GM21723 (cell line): Measurements from ENCODE around the gene PSMB7.
A peak's percentile ranks its signal among the peaks of the same experiment; 100 is the strongest.

ENCODE experiments used
- ATAC-seq: cut with Tn5 transposase; IDR thresholded peaks from one replicate; pipeline ENCODE4 v1.9.1; 2021; ENCODE audit warnings: mild to moderate bottlenecking, moderate library complexity; ENCODE audit not compliant: unreplicated experiment

The PSMB7 gene

DNA sequence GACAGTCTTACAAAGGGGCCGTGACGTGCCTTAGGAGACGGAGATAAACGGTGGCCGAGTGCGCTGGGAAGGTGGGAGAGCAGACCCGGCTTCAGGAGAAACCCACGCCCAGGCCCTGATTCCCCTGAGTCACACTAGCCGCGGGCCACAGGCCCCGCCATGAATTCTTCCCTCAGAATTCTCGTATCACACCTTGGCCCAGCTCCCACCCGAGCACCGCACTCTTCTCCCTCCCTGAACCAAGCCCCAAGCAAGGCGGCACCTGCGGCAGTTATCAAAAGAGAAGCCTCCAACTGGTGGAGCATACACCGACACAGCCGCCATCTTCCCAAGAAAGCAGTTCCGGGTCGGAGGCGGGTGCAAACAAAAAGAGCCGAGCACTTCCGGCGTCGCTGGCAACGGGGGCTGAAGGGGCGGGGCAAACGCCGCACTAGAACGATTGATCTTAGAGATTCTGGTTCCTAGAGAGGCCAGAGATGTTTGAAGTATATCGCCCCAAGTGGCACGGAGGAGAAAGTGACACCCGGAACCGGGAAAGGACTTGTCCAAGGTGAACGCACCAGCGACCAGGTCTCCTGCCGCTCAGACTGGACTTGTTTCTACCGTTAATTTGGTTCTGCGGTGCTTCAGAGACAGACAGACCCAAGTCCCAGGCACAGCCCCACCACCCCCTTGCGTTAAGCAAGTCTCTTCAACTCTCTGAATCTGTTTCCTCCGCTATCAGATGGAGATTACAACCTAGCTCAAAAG is at the start of gene PSMB7:
Gene PSMB7 (minus strand): TSS at position 341 of the 750 bp plus-strand sequence. CDS start 17 bp downstream, at position 324.
- peak; percentile 89 for ATAC-seq

GRCh38 chr9:124462739-124463138 is 47.5 kb upstream of the PSMB7 start:
- no peak for ATAC-seq

DNA sequence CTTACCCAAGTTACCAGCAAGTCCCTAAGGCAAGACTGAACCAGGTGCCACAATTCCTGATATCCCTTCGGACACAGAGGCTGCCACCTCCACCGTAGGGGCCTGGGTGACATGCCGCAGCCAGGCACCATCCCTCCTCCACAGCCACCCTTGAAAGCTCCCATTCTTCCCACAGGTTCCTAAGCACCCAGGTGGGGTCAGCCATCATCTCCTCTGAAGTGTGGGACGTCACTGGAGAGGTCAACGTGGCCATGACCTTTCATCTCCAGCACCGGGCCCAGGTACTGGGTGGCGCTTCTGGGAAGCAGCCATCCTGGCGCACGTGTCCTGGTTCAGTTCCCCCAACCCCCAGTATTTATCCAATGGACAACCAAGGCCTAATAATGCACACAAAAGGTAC is 43.2 kb upstream of the PSMB7 start:
- ATAC-seq: no peak

GRCh38 chr9:124457887-124458431 is 42.7 kb upstream of the PSMB7 start:
- ATAC-seq: no peak

DNA sequence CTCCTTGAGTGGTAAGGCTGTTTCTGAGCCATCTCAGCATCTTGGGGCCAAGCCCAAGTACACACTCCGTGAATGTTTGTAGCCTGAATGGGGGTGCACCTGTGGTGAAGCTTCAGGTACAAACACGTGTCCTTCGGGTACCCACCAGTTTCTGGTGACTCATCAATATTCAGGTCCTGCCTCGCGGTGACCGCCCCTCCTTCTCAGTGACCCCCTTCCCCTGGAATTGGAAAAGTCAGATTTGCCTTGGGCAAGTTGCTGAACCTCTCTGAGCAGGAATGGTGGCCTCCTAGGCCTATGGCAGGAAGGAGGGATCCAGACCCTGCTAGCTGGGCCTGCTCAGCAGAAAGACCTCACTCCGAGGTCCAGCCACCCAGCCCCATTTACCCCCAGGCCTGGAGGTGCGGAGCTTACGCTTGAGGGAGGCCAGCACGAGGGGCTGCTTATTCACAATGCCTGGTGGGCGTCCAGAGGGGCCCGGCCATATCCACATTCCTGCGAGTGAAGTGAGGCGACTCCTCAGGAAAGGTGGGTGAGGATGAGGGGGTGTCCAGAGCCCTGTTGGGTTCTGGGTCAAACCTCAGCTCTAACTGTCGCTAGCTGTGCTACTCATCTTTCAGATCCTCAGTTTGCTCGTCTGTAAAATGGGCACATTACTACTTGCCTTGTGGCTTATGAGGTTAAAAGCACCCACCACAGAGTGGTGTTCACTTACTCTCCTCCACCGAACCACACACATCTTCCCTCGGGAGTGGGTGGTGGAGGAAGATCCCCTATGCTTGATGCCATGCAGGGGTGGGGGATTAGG is 42.0 kb upstream of the PSMB7 start:
- ATAC-seq: no peak

DNA sequence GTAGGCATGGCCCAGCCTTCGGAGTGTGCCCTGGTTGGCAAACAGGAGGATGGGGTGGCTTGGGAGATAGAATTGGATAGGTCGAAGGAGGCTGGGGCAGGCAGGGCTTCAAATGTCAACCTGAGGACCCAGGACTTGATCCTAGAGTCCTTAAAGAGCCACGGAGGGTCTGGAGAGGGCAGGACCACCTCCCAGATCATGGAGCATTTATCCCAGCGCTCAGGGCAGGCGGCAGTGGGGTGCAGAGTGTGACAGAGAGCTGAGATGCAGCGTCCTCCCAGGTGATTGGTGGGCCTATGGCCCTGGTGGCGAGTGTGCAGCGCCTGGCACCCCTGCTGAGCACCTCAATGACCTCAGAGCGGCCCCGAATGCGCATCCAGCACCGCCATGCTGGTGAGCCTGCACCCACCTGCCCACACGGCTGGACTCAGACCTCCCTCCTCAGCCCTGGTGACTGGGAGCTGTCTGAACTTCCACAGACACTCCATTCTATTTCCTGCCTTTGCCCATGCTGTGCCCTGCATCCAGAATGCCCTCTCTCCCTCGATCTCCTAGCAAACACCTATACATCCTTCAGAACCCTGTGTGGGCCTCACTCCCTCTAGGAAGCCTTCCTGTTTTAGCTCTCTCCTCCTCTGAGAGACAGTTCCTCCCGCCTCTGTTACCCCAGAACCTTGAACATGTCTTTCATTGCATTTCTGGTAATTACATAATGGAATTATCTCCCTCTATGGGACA is 41.3 kb upstream of the PSMB7 start:
- ATAC-seq: no peak

DNA sequence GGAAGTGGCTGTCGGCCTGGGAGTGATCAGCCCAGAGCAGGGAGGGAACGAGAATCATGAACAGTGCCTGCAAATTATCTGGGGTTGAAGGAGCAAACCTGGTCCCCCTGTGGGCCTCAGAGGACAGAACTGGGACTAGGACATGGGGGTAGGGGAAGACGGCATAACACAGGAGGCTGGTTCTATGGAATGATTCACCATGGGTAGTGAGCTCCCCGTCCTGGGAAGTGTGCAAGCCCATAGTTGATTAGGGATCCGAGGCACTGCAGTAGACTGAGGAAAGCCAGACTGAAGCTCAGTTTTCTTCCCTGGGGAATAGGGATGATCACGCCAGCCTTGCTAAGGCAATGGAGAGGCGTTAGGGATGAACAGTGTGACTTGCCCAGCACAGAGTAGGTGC is 40.6 kb upstream of the PSMB7 start:
- no peak for ATAC-seq

- no peak for ATAC-seq
These were observed 39.7 kb upstream of the PSMB7 start for GRCh38 chr9:124454791-124455443.

GRCh38 chr9:124454296-124454695 is 39.1 kb upstream of the PSMB7 start:
- ATAC-seq: no peak

DNA sequence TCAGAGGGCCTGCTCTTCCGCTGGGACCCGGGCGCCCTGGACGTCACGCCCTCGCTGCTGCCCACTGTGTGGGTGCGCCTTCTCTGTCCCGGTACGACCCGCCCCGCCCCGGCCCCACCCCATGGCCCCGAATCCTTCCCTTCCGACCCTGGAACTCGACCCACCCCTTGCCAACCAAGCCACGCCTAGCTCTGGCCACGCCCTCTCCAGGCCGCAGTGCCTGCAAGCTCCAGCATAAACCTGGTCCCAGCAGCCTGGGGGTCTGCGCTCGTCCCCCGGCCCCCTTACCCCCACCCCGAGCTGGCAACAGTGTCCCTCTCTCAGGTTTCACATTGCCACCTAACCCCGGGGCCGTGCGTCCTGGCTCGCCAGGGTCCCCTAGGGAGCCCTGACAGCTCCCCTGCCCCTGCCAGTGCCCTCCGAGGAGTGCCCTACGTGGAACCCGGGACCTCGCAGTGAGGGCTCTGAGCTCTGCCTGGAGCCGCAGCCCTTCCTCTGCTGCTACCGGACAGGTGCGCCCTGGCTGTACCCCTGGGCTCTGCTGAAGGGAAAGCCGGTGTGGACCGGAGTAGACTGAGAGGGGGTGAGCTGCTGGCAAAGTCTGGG is 38.4 kb upstream of the PSMB7 start:
- no peak for ATAC-seq

GRCh38 chr9:124452841-124453585 is 37.8 kb upstream of the PSMB7 start:
- no peak for ATAC-seq

DNA sequence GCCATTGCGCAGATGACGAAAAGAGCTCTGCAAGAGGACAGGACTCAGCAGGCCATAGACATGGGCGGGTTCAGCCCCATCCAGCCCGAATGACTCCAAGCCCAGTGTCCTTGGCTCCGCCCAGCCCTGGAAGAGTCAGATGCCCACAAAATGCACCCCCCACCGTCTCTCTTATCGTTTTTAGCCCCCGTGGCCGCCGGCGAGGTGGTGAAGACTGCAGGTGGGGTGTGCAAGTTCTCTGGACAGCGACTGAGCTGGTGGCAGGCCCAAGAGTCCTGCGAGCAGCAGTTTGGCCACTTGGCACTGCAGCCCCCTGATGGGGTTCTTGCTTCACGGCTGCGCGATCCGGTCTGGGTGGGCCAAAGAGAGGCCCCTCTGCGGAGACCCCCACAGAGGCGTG is 37.1 kb upstream of the PSMB7 start:
- no peak for ATAC-seq

GRCh38 chr9:124450931-124451661 is 35.9 kb upstream of the PSMB7 start:
- no peak for ATAC-seq

- no peak for ATAC-seq
These were observed 35.1 kb upstream of the PSMB7 start, which contains the start of gene ADGRD2 for GRCh38 chr9:124450241-124450924. Gene ADGRD2 (plus strand): TSS chr9:124450451. CDS start chr9:124451667, 1,216 bp downstream.

DNA sequence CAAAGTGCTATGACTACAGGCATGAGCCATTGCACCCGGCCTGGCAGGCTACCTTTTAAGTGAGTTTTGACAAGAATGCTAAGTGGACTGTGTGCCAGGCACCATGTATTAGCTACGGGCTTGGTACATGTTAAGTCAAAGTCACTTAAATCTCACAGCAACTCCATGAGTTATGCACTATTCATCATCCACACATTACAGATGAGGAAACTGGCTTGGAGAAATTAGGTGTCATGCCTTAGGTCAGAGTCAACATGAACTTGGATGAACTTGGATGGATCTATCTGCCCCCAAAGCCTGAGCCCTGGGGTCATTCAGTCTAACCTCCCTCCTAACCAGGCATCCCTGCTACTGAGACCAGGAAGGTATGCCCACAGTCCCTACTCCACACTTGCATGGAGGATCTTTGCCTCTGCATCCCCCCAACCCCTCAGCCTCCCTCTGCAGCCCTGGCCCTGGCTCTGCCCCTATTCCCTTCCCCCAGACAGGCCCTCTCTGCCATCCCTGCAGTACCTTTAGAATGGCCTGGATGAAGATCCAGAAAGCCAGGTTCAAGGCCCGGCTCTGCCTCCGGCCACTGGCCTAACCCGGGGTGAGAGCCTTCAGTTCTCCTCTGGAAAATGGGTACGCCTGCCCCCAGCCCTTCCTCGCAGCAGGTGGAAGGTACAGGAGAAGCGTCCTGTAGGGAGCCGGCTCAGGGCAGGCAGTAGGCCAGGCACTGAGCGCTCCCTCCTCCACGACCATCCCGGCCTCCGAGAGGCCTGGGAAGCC is 34.3 kb upstream of the PSMB7 start:
- ATAC-seq: no peak

- ATAC-seq: no peak
These were observed 32.8 kb upstream of the PSMB7 start for GRCh38 chr9:124448019-124448418.

- ATAC-seq: no peak
These were observed 32.0 kb upstream of the PSMB7 start for GRCh38 chr9:124447297-124447661.

DNA sequence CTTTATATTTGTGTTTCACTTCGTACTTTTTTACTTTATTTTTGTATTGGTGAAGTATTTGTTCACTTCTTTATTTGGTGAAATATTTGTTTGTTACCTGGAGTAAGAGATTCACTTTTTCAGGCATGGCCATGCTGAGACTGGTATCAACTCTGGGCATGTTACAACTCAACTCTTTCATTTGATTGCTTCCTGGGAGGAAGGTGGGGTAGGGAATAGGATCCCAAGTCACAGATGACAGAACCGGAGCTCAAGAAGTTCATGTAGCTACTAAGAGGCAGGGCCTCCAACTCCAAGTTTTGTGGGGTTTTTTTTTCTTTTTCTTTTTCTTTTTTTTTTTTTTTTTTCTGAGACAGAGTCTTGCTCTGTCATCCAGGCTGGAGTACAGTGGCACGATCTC is 28.9 kb upstream of the PSMB7 start:
- ATAC-seq: no peak
